Colonic mucosa (tissue), 4 donors: ENCODE results near the gene PDLIM4. TPM values are rescaled to one million over a fixed set of nuclear protein-coding genes. Genes with fewer than 3 reads are reported as not detected.

Experiments
- DNase-seq: peaks from one replicate; pipeline ENCODE4 v3.0.0-alpha.2; 2020
- H3K27ac ChIP-seq: fragments of 200-600 bp; one replicate; pipeline ENCODE4 v1.8.0; 2021
- H3K27me3 ChIP-seq: fragments of 200-600 bp; one replicate; pipeline ENCODE4 v1.8.0; 2021
- H3K36me3 ChIP-seq: fragments of 200-600 bp; one replicate; pipeline ENCODE4 v1.8.0; 2021
- H3K4me1 ChIP-seq: fragments of 200-600 bp; one replicate; pipeline ENCODE4 v1.8.0; 2021; ENCODE audit warnings: mild to moderate bottlenecking
- H3K4me3 ChIP-seq: fragments of 200-600 bp; one replicate; pipeline ENCODE4 v1.8.0; 2021
- H3K9ac ChIP-seq, 2 donors: one replicate each; pipeline ENCODE4 v1.7.0; 2013; ENCODE audit warnings: control low read depth in 2 of 2, low read depth in 2 of 2, low read length in 2 of 2
- H3K9me3 ChIP-seq: fragments of 200-600 bp; one replicate; pipeline ENCODE4 v1.8.0; 2021
- intact Hi-C: fragments of 100-400 bp; cut with DNase I; formaldehyde crosslinking; loops from one replicate; pipeline ENCODE4 v1.14.1; 2022
- total RNA-seq, 2 donors: library from RNA; stranded (reverse); fragmentation: NEBNext Ultra II Directional in 1 of 2; extraction: Animal tissue kit (Norgen Biotek cat#: 25700) in 1 of 2; gene quantifications; one replicate each; pipeline ENCODE4 v1.2.1, GENCODE V29; 2021
- TF ChIP-seq, protein P1 (sequence below): fragments of 200-600 bp; IDR thresholded peaks from one replicate; pipeline ENCODE4 v1.8.0; 2022; ENCODE audit warnings: antibody characterized with exemption, mild to moderate bottlenecking
- donor health status: healthy.
- donor health status: DM: no; HTN: no; CAD: no.
- donor health status: DM: no; HTN: no; CAD: no.

The PDLIM4 gene
- total RNA-seq, 2 donors from 2014 or later: 2.3 to 14.3 TPM

DNA sequence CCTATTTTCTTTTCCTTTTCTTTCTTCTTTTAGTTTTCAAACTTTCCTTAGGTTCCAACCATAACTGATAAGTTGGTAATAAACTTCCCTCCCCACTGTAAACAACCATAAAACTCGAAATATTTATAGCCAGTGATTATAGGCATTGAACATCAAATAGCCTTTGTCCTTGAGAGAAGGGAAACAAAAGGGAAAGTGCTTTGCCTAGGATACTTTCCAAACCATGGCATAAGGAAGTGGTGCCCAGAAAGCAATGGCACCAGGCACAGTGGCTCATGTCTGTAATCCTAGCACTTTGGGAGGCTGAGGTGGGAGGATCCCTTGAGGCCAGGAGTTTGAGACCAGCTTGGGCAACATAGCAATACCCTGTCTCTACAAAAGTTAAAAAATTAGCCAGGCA lies 11.9 kb upstream of the PDLIM4 start:
- Histone ChIP-seq H3K9ac (no peak overlapping the region), H3K27me3 (no peaks in the 10 kb centered on the region), H3K27ac (no peak overlapping the region), H3K4me1 (no peaks in the 10 kb centered on the region), H3K4me3 (no peak overlapping the region), H3K36me3 (no peaks in the 10 kb centered on the region), H3K9me3 (no peaks in the 10 kb centered on the region)
- no peak for DNase-seq
- intact Hi-C loops: no loop called here
- TF ChIP-seq, protein P1, sequence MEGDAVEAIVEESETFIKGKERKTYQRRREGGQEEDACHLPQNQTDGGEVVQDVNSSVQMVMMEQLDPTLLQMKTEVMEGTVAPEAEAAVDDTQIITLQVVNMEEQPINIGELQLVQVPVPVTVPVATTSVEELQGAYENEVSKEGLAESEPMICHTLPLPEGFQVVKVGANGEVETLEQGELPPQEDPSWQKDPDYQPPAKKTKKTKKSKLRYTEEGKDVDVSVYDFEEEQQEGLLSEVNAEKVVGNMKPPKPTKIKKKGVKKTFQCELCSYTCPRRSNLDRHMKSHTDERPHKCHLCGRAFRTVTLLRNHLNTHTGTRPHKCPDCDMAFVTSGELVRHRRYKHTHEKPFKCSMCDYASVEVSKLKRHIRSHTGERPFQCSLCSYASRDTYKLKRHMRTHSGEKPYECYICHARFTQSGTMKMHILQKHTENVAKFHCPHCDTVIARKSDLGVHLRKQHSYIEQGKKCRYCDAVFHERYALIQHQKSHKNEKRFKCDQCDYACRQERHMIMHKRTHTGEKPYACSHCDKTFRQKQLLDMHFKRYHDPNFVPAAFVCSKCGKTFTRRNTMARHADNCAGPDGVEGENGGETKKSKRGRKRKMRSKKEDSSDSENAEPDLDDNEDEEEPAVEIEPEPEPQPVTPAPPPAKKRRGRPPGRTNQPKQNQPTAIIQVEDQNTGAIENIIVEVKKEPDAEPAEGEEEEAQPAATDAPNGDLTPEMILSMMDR: no peak

DNA sequence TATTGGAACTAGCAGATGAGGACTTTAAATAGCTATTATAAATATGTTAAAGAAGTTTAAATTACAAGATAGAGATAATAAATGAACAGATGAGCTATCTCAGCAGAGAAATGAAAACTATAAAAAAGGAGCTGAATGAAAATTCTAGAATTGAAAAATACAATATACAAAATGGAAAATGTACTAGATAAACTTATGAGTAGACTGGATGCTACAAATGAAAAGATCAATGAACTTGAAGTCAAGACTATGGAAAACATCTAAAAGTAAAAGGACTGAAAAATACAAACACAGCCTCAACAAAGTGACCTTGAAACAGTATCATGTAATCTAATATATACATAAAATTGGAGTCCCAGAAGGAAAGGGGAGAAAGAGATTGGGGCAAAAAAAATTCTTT lies 10.7 kb upstream of the PDLIM4 start:
- Histone ChIP-seq H3K9me3 (no peaks in the 10 kb centered on the region), H3K4me1 (no peaks in the 10 kb centered on the region), H3K27ac (no peak overlapping the region), H3K27me3 (no peaks in the 10 kb centered on the region), H3K9ac (no peak overlapping the region), H3K4me3 (no peak overlapping the region), H3K36me3 (no peaks in the 10 kb centered on the region)
- TF ChIP-seq, protein P1: no peak
- intact Hi-C loops: no loop called here
- DNase-seq: no peak

DNA sequence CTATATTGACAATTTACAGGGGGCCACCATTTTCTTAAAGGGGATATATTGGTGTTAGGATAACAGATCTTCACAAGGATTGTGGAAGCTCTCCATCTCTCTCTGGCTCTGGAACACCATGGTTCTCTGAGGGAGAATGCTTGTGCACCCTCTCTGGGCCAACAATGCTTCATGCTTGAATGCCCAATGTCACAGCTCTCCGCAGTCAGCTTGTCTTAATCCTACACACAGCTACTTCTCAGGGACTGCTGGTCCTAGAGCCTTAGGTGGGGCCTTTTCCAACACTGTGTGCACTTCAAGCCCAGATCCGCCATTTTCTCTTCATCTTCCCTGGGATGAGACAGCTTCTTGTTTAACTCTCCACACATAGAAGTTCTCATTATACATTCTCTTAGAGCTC lies 6.9 kb upstream of the PDLIM4 start:
- Histone ChIP-seq H3K9ac (no peak overlapping the region), H3K4me3 (no peak overlapping the region), H3K9me3 (no peaks in the 10 kb centered on the region), H3K4me1 (no peaks in the 10 kb centered on the region), H3K27ac (no peak overlapping the region), H3K27me3 (no peaks in the 10 kb centered on the region), H3K36me3 (no peaks in the 10 kb centered on the region)
- TF ChIP-seq, protein P1: no peak
- intact Hi-C loops: no loop called here
- no peak for DNase-seq

DNA sequence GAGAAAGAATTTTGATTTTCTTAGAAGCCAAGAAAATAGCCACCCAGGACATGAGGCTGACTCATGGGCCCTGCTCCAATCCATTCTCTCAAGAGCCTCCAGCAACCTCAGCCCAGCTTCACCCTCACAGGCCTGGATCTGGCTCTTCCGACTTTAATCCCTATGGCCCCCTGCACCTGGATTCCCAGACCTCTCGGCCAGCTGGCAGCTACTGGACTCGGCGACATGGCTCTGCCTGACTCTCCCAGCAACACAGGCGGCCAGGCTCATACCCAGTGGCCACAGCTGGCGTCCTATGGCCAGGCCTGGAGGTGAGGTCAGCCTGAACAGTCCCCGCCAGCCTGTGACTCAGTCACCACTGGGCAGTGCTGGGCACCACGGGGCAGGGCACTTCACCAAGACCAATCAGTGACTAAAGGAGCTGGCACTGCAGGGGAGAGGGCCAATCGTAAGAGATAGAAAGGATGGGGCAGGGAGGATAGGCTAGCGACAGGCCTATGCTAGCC lies 6.2 kb upstream of the PDLIM4 start:
- Histone ChIP-seq H3K4me3 (no peak overlapping the region), H3K27ac (no peak overlapping the region), H3K9me3 (no peaks in the 10 kb centered on the region), H3K27me3 (no peaks in the 10 kb centered on the region), H3K9ac (no peak overlapping the region), H3K4me1 (no peaks in the 10 kb centered on the region), H3K36me3 (no peaks in the 10 kb centered on the region)
- no peak for DNase-seq
- TF ChIP-seq, protein P1: no peak
- intact Hi-C loops: no loop called here

DNA sequence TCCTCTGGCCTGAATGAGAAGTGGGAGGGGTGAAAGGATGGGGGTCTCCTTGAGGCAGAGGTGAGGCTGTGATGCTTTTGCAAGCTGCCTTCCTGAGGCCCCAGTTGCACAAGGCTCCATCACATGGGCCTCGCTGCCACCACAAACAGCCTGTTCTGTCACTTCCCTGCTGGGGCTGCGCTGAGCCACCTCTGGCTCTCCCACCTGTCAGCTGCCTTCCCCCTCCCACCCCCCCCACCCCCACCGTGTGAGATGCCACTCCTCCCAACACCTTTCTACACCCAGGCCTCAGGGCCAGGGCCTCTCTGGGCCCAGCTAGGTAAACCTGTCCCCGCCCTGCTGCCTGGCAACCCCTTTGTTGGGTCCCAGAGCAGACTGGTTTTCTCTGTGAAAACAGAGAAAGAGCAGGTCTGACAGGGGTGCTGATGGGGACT lies 4.5 kb upstream of the PDLIM4 start:
- TF ChIP-seq, protein P1: no peak
- DNase-seq: no peak
- no peak overlapping the region for H3K27ac ChIP-seq
- no peak overlapping the region for H3K4me3 ChIP-seq
- H3K9ac ChIP-seq: no peak overlapping the region
- no peaks in the 10 kb centered on the region for H3K27me3 ChIP-seq
- intact Hi-C loops: no loop called here
- H3K4me1 ChIP-seq: no peaks in the 10 kb centered on the region
- H3K9me3 ChIP-seq: no peaks in the 10 kb centered on the region
- no peaks in the 10 kb centered on the region for H3K36me3 ChIP-seq
